ENCODE measurements around the gene TCF7L2.

Gene TCF7L2

DNA sequence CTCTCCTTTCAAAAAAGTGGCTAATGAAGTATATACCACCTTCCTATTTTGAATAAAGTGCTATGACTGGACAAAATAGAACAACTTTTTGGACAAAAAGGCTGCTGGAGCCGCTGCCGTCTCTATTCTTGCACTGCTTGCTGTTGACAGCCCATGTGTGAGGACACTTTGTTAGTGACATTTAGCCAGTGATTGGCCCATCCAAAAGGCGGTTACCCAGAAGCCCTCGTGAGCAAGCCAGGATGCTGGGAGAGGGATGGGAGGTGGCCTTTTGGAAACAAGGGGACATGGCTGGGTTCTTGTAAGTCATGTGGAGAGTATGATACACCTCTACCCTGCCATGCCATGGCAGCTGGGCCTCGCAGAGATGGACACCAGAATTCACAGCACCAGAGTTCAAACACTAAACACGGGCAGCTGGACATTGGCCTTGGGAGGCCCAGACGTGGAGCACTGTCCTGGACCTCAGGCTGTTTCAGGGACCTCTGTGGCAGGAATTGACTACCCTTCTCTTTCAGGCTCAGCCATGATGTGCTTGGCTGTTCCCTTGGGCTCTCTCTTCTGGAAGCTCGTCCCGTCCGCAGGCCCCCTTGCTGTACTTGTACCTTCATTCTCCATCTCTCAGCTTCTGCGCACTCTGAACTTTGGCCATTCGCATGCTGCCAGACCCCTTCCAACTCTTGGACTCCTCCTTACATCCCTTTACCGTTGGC lies 118.3 kb downstream of the TCF7L2 start:
- no peak for ATAC-seq

DNA sequence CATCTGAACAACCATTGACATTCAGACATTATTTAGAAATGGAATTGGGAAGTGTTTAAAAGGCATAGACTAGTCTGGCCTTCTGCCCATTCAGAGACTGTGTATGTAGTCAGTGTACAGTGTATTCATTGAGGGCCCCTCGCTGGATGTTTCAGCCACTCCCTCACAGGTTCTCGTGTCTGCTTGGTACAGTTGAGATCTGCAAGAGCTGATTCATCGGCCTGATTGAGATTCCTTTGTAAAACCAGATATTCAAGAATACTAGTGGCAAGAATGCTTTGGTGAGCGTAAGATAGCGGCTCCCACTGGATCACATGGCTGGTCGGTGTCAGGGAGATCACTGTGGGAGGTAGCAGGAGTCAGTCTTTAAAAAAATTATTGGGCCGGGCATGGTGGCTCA lies 119.5 kb downstream of the TCF7L2 start:
- ATAC-seq: no peak

DNA sequence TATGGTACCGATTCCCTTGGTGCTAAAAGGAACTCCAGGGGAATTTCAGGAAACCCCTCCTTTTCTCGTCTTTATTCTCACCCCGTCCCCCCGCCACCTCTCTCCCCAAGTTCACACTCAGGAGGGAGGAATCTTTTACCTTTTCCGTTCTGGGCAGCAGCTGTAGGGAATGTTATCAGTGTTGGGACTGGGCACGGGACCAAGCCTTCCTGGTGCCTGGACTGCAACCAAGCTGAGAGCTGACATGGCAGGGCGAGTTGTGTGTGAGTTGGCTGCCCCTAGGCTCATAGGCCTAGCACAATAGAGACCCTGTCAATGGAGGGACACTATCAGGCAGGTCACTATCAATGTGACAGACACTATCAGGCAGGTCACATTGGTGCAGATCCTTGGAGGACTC lies 121.4 kb downstream of the TCF7L2 start:
- ATAC-seq: no peak

DNA sequence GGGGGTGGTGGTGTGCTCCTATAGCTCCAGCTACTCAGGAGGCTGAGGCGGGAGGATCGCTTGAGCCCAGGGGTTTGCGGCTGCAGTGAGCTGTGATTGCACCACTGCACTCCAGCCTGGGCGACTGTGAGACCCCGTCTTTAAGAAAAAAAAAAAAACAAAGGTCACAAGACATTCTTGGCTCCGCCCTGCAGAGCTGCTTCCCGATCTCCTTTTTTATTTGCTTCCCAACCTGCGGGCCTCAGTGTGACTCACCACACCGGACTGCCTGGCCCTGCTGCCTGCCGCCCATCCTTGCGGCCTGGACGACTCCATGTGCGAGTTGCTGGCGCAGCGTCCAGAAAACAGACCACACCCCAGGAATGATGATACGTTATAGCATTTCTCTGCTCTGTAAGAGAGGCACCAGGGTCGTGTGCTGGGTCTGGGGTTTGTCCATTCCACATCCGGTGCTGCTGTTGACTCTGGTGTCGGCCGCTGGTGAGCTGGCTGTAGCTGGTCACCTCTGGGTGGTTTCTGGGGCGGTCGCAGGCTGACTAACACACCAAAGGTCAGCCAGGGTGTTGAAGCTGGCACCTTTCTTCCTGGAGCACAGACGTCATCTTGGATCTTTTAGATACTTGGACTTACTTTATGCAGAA lies 123.6 kb downstream of the TCF7L2 start:
- ATAC-seq: no peak

DNA sequence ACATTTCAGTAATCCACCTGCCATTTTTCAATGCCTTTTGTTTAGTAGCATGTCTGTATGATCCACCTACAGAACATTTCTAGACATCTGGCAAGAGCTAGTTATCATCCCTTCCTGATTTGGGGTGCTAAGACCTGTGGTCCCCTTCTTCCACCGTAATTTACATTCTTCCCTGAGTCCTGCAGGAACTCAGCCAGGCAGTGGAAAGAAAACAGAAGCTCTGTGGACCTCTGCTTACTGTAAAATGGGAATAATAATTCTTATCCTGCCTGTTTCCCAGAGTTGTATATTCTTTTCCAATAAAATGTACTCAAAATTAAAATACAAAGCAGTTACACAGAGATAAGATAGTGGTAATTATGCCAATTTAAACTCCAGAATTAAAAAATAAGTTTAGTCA lies 126.9 kb downstream of the TCF7L2 start:
- no peak for ATAC-seq

DNA sequence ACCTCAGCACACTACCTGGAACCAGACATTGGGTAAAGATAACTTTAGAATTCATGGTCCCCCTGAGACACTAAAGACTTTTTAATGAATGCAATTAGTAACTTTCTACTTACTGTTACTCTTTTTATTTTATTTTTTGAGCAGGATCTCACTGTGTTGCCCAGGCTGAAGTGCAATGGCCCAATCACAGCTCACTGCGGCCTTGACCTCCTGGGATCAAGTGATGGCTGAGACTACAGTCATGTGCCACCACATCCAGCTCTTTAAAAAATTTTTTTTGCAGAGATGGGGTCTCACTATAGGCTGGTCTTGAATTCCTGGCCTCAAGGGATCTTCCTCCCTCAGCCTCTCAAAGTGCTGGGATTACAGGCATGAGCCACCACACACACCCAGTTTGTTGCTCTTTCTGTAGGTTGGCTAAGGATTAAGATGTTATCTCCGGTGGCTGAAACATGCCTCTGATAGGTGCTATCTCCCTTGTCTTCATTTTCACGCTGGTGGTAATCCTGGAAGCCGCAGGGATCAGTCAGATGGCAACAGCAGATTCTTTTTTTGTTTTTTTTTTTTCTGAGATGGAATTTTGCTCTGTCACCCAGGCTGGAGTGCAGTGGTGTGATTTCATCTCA lies 128.3 kb downstream of the TCF7L2 start:
- no peak for ATAC-seq

DNA sequence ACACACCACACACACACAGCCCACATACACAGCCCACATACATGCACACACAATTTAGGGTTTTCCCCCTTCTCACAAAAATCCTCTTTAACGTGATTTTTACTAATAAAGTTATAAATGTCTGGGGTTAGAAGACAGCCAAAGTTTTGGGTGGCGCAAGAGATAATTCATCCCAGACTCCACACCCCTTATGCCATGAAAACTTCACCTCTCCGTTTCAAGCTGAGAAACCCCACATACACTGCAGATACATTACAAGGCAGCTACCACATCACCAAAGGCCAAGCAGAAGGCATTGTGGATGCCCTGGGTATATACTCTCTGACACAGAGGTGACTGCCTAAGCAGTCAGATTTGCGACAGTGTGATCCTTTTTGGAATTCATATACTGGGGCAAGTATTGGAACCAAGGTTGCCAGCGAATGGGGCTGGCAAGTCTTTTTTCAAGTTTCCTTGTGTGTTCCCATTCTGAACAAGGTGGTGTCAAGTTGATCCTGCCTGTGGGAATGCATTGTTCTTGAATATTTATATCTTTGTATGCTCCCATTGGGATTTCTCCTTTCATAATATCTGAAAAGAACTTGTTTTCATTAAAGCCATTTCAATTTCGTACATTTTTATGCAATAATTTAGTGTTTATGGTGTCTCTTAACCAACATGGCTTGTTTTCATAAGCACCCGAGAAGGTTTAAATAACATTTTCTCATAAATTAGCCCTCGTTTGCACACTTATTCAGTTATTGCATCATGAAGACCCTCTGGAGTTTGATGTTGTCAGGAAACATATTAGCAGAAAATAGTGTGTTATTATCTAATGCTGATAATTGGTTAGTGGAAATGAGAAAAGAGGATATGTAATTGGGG lies 130.2 kb downstream of the TCF7L2 start:
- ATAC-seq: no peak

DNA sequence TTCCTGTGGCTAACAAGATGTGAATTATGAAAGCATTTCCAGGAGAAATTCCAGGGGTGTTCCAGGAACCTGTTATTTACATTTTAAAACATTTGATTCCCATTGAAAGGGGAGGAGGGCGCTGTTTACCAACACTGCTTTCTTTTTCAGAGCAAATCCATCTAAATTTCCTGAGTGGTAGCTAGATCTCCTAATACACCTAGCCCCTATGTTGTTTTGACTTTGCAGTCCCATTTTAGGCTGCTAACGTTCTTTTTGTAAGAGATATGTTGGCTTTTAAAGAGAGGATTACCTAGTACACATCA lies 130.8 kb downstream of the TCF7L2 start:
- no peak for ATAC-seq

DNA sequence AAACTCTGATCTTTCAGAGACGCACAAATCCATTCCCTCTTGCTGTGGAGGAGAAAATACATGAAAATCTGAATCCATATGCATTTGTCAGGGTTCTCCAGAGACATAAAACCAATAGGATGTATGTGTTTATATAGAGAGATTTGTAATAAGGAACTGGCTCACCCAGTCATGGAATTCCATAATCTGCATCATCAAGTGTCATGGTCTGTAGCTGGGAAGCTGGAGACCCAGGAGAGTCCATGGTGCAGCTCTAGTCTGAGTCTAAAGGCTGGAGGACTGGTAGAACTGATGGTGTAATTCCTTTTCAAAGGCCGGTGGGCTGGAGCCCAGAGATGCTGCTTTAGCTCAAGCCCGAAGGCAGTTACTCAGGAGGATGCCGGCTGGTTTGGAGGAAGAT lies 134.0 kb downstream of the TCF7L2 start:
- ATAC-seq: no peak

DNA sequence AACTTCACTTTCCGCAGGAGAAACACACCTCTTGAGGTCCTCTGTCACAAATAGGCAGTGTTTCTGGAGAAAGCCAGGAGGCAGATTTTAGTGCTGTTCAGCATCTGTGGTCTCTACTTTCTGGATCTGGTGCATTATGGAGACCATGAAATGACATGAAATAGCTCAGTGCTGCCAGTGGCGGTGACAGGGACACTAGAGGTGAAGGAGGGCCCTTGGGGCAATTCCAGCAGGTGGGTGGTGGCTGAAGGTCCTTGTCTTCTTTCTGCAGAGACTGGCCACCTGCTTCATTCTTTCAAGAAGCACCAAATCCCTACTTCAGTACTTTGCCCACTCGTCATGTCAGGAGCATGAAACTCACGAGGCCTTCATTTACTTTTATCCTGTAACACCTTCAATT lies 135.7 kb downstream of the TCF7L2 start:
- ATAC-seq: no peak

DNA sequence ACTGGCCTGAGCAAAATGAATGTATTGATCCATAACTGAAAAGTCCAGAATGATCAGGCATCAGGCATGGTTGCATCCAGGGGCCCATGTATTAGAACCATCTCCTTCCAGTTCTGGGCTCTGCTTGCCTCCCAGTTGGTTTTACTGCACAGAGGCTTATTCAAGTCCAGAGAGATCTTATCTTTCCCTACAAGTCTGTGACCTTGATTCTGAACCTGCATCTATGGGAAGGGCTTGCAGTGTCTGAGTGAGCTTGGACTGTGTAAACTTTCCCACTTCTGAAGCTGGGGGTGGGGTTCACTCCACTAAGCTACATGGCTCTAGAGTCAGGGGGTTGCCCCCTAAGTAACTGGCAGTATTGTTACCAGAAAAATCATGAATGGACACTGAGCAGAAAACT lies 136.2 kb downstream of the TCF7L2 start:
- no peak for ATAC-seq

DNA sequence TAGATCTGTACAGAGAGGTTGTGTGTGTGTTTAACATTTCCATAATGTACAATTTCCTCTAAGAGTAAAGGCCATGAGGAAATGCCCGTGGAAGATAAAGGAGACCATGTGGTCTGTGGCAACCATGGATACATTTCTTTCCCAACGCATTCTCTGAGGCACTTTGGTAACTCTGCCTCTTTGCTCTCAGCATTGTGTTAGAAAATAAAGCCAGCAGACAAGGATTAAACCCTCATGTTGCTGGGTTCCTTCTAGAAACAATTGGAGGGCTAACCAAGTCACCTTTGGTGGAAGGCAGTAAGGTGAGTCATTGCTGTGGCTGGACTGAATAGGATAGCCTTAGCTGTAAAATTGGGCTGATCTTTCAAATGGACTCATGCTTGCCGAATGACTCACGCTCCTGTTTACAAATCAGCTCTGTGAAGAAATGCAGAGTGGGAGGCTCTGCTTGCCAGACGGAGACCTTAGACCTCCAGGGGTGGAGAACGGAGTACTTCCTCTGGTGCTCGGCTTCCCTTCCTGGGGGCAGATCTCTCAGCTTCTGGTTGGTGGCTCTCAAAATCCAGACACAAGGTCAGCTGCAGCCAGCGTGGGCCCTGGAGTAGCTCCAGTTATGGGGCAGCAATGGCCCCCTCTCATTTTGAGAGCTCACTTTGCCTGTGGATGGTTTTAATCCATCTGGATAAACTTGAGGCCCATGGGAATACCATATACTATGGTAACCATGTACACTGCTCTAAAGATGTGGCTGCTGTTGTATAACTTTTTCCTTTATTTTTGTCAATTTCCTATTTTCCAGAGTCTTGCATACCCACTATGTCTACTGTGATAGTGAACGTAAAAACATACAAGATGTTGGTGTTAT lies 137.3 kb downstream of the TCF7L2 start:
- ATAC-seq: no peak

DNA sequence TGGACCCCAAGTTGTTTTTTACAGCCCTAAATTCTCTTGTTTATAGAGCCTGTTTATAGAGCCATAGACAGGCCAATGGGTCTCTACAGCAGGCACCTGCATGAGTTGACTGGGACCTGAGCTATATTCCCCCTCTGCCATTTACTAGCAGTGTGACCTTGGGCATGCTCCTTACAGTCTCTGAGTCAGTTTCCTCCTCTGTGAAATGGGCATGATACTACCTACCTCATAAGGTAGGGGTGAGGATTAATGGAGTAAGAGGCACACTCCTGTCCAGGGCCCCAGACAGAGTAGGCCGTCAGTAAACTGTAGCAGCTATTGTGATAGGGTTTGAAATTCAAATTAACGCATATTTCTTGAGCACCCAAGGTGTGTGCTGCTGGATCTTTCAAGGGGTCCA lies 138.1 kb downstream of the TCF7L2 start:
- ATAC-seq: no peak

DNA sequence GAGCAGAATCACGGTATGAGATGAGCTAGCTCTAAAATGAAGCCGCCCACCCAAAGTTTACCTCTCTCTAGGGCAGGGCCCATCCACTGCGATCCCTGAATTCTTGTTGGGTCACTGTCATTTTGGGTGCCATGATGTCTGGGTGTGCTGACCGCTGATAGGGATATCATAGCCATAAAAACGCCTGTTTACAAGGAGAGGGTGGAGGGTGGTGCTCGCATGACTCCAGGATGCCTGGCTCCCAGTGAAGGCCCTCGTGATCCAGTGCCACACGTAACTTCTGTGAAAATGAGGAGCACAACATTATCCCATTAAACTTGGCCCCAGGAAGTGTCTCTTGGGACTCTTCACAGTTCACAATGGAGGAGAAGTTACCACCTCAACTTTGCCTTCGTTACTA lies 139.5 kb downstream of the TCF7L2 start:
- no peak for ATAC-seq

DNA sequence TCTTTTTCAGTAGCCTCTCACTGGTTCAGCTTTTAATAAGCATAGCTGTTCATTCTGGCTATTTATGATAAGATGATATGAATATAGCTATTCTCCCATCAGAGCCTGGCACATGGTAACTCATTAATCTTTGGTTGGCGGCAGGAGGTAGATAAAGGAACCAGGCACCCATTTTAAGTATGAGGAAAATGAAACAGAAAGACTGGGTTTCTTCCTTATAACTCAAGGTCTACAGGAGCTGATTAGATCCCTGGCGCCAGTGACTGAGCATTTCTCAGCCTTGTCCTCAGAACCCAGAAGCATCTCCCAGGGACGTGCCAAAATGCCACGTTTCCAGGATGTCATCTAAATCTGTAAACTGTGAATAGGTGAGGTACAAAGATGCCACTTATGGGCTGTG lies 141.9 kb downstream of the TCF7L2 start:
- no peak for ATAC-seq

DNA sequence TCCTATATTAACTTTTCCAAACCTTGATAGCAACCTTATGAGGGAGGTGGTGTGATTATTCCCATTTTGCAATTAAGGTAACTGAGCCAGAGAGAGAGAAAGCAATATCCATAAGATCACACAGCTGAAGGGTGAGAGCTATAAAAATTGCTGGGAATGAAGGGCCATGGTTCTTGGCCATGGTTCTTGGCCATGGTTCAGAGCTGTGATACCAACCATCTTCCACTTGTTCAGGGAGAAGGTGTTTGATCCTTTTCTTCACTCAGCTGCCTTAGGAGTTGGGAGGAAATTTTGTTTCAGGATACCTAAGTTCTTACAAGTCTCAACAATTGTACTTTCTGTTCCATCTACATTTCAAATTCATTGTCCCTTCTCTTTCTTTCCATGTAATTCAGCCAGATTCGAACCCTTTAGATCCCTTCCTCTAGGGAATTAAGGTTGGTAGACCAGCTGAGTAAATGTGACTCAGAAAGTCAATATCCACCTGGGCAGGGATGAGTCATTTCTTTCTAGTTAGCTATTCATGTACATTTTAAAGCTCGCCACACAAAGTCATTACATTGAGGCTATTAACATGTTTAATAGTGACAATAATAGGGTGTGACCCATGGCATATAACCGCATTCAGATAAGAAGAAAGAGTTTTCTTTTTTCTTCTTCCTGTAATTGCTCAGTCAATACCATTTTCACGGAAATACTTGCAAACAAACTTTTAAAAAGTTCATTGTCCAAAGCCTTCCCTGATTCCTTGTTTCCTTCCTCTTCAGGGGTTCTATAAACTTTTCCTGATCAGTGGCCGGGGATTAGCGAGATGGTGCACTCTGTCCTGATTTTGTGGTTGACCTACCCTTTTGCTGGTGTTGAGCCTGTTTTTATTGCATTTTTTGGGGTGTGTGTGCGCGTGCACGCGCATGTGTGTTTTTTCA lies 143.4 kb downstream of the TCF7L2 start:
- peak; percentile 30 to 47 for ATAC-seq

DNA sequence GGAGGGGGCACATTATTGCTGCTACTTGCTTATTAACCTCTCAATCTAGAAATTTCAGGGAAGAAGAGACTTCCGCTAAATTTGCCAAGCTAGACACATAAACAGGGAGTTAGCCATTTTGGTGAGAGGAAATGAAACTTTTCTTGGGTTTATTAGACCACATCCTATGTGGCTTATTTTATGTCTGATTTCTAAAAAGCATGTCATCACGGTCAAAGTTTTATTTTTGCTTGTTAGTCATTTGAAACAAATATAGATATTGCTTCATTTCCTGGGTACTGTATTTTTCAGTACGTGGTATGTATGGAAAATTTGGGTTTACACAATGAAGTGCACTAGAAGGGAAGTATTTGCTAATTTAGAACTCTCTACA lies 144.1 kb downstream of the TCF7L2 start:
- ATAC-seq: peak; percentile 37 to 47

DNA sequence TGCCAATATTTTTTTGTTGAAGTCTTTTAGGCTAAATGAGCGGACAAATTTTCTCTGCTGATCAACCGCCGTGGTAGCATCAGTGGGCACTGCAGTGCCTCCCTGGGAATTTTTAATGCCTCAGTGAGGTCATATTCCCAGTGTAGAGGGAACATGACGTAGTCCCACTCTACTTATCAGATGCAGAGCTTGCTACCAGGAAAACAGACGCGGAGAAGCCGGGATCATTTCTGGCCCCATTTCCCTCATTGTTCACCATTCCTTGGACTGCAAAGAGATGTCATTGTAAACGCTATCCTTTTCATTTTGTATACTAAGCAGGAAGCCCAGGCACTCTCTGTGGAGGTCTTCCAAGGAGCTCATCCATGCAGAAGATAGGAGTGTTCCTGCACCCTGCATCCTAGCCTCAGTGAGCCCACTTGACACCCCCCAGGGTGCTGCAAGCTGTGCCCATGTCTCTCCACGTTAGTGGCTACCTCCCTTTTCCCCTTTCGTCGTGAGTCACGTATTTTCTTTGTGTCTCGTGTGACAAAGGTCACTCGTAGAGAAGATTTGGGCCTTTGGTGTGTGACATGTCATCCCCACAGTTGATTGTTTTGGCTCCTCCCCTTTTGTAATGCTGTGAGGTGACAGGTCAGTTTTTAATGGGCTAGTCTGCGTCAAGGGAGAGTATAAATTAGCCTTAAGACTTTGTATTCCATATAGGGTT lies 145.5 kb downstream of the TCF7L2 start:
- no peak for ATAC-seq

DNA sequence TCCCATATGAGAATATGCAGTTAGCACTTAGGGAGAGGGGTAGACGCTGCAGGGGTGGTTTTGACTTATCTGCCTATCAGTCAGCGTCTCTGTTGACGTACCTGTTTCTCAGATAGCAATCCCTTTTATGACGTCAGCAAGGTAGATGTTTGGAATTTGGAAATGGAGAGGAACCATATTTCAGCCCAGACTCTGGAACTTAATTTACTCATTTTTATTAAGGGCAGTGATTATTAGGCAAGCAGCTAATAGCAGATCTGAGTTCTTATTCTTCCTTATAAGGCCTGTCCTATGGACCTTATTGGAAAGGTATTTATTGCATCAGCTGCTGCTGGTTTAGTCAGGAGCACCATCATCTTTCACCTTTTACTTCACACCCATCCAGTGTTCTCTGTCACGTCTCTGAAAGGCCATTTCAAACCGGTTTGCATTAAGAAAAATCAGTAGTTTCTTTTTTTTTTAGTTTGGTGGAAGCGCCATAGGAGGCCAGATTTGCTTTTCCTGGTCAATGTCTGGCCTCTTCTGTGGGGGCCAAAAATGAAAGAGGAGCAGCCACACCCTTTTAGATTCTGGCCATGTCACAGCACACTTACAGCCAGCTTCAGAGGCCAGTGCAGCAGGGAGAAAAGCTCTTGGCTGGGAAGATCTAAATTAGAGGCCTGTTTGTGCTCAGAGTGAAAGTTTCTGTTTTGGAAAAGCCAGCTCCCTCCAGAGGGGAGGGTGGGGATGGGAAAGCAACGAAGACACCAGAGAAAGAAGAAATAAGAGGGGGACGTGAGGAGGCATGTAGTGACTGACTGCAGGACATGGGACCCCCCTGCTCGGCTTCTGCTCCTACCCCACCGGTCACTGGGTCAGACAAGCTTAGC lies 146.3 kb downstream of the TCF7L2 start:
- no peak for ATAC-seq

DNA sequence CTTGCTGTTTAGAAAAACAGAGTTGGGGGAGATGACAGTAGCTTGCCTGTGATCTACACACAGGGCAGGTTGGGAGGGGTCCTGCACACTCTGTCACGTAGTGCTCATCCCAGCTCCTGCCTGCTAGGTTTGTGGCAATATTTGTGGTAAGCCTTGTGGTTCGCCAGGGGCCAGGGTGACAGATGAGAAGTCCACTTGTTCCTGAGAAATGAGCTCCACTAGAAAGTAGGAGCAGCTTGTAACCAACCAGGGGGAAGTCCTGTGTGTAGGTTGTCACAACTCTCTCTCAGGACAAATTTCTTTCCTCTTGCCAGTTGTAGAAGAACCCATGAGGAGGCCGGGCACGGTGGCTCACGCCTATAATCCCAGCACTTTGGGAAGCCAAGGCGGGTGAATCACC lies 147.0 kb downstream of the TCF7L2 start:
- ATAC-seq: no peak

Measured in activated CD4-positive, CD25-positive, alpha-beta regulatory T cell treated with anti-CD3 and anti-CD28 coated beads, Interleukin-2, amount 50 U/mL, for 24 hours (primary cell).